Measurements from ENCODE around the gene CENPW. TPM values are rescaled to one million over a fixed set of nuclear protein-coding genes. Genes with fewer than 3 reads are reported as not detected.

Gene CENPW
- total RNA-seq = 10 to 100 TPM; 21.2 to 77.9 TPM

DNA sequence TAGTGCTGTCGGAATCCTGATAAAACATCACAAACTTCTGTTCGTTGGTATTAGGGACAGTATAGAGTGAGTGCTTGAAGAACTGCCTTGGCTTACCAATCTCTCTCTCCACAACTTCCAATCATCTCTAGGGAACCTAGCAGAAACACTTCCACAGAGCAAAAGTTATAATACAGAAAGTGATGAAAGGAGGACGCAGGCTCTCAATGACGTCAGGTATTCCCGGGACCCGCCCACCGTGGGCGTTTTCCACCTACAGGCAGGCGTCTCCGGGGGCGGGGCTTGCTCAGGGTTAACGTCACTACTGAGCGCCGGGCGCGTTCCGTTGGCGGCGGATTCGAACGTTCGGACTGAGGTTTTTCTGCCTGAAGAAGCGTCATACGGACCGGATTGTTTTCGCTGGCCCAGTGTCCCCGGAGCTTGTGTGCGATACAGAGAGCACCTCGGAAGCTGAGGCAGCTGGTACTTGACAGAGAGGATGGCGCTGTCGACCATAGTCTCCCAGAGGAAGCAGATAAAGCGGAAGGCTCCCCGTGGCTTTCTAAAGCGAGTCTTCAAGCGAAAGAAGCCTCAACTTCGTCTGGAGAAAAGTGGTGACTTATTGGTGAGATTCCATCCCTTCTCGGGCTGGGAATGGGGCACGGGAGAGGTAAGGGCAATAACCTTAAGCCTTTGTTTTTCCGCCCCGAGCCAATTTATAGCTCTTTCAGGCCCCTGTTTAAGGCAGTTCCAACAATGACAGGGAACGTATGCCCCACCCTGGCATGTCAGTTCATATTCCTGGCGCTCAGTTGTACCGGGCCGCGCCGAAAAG lies at the start of gene CENPW:
CENPW (plus strand) TSS at position 320 of the 814 bp plus-strand sequence; CDS start at position 479, 159 bp downstream.
- intact Hi-C loops (cut with DNase I) = loop anchor here (10.0 kb wide), 1 partner anchor 305 kb away; no protein-coding TSS in a partner anchor
- Histone ChIP-seq H3K36me3 (no peaks in the 10 kb centered on the region), H3K9ac (ENCODE audit: low read depth in 2 of 2, low read length in 2 of 2) (peak within 1 kb of the TSS; percentile 56 to 73), H3K4me3 (peak within 1 kb of the TSS; percentile 48), H3K27me3 (no peaks in the 10 kb centered on the region), H3K9me3 (no peaks in the 10 kb centered on the region), H3K4me1 (peaks cover 4% of the 10 kb centered on the region), H3K27ac (peak within 1 kb of the TSS; percentile 37)
- TF ChIP-seq, protein P1, sequence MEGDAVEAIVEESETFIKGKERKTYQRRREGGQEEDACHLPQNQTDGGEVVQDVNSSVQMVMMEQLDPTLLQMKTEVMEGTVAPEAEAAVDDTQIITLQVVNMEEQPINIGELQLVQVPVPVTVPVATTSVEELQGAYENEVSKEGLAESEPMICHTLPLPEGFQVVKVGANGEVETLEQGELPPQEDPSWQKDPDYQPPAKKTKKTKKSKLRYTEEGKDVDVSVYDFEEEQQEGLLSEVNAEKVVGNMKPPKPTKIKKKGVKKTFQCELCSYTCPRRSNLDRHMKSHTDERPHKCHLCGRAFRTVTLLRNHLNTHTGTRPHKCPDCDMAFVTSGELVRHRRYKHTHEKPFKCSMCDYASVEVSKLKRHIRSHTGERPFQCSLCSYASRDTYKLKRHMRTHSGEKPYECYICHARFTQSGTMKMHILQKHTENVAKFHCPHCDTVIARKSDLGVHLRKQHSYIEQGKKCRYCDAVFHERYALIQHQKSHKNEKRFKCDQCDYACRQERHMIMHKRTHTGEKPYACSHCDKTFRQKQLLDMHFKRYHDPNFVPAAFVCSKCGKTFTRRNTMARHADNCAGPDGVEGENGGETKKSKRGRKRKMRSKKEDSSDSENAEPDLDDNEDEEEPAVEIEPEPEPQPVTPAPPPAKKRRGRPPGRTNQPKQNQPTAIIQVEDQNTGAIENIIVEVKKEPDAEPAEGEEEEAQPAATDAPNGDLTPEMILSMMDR (IDR thresholded peaks at IDR 0.05) = no peak
- DNase-seq = peak; percentile 96

DNA sequence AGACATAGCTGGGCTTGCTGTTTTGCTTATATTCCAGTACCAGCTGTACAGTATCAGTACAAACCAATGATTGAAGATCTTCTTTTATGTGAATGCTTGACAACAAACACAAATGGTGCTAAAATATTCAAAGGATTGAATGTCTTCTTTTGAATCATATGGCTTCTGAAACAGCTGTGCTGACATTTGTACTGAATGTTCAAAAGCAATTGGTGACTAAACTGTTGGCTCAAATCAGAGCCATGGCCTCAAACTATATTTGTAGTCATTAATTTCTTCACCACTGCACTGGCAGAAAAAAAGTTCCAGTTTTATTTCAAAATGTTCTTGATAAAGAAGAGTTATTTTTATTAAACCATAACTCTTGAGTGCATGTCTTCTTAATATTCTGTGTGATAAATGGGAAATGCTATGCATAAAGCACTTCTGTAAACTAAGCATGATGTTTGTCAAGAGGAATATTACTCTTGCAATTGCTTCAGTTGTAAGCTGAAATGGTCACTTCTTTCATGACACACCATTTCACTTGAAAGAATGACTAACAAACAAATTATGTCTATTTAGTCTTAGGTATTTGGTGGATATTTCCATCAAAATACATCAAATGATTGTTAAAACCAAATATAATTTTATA lies 45.9 kb upstream of the CENPW start:
- no peak overlapping the region for H3K27ac ChIP-seq
- no peak overlapping the region for H3K9ac ChIP-seq (ENCODE audit: low read depth in 2 of 2, low read length in 2 of 2)
- H3K4me1 ChIP-seq = no peaks in the 10 kb centered on the region
- DNase-seq = no peak
- intact Hi-C loops (cut with DNase I) = no loop called here
- no peaks in the 10 kb centered on the region for H3K27me3 ChIP-seq
- TF ChIP-seq, protein P1 (IDR thresholded peaks at IDR 0.05) = no peak
- no peak overlapping the region for H3K4me3 ChIP-seq
- no peaks in the 10 kb centered on the region for H3K36me3 ChIP-seq
- H3K9me3 ChIP-seq = no peaks in the 10 kb centered on the region

DNA sequence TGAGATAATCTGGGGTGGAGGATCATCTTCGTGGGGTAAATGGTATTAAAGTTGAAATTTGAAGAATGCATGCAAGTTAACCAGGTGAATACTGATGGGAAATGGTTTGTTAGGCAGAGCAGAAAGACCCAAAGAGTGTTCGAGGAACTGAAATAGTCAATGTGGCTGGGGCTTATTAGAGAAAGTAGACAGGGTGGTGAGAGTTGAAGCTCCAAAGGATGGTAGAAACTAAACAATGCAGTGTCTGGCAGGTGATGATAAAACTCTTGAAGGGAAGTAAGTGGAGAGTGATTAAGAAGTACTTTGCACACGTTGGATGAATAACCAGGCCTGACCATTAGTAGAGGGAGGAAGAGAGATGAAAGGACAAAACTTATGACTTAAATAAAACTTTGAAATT lies 39.8 kb upstream of the CENPW start:
- TF ChIP-seq, protein P1 (IDR thresholded peaks at IDR 0.05) = no peak
- intact Hi-C loops (cut with DNase I) = no loop called here
- H3K9ac ChIP-seq (ENCODE audit: low read depth in 2 of 2, low read length in 2 of 2) = no peak overlapping the region
- H3K27ac ChIP-seq = no peak overlapping the region
- H3K4me1 ChIP-seq = no peaks in the 10 kb centered on the region
- no peak for DNase-seq
- H3K27me3 ChIP-seq = no peaks in the 10 kb centered on the region
- no peaks in the 10 kb centered on the region for H3K9me3 ChIP-seq
- no peaks in the 10 kb centered on the region for H3K36me3 ChIP-seq
- no peak overlapping the region for H3K4me3 ChIP-seq

DNA sequence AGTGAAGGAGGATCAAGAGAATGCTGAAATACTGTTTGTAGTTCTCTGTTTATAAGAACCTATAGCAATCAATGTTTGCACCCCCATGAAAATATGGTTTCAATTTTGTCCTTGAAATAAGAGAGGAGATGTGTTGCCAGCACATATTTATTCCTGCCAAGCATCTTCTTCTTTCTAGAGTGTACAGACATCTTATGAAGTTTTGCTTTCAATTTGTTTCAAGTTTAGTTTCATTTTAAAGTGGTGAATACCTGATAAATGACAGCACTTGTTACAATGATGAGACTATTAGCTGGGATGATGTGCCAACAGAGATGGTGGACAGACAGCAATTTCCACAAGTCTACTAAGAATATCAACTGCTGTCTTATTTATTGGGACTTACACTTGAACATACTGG lies 39.2 kb upstream of the CENPW start:
- Histone ChIP-seq H3K9me3 (no peaks in the 10 kb centered on the region), H3K27me3 (no peaks in the 10 kb centered on the region), H3K9ac (ENCODE audit: low read depth in 2 of 2, low read length in 2 of 2) (no peak overlapping the region), H3K27ac (no peak overlapping the region), H3K4me1 (no peaks in the 10 kb centered on the region), H3K4me3 (no peak overlapping the region), H3K36me3 (no peaks in the 10 kb centered on the region)
- DNase-seq = no peak
- intact Hi-C loops (cut with DNase I) = no loop called here
- TF ChIP-seq, protein P1 (IDR thresholded peaks at IDR 0.05) = no peak

DNA sequence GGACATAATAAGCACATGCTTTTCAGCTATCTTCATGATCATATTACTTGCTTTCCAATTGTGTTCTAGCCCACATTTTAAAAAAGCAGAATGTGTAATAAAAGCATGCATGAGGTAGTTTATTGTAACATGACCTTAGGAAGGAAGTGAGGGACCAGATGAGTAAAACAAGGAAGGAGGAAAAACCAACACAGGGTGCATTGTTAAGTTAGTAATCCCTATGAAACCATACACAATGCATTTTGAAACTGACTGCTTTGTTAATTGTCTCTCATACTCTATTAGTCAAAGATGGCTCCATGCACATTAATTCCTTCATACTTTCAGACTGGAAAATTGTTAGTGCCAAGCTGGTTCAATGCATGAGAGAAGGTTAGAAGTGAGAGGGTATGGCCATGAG lies 37.7 kb upstream of the CENPW start:
- intact Hi-C loops (cut with DNase I) = no loop called here
- Histone ChIP-seq H3K9me3 (no peaks in the 10 kb centered on the region), H3K36me3 (no peaks in the 10 kb centered on the region), H3K4me1 (no peaks in the 10 kb centered on the region), H3K27me3 (no peaks in the 10 kb centered on the region), H3K27ac (no peak overlapping the region), H3K9ac (ENCODE audit: low read depth in 2 of 2, low read length in 2 of 2) (no peak overlapping the region), H3K4me3 (no peak overlapping the region)
- no peak for DNase-seq
- TF ChIP-seq, protein P1 (IDR thresholded peaks at IDR 0.05) = no peak

All from colonic mucosa (tissue), 4 donors.